Gastrocnemius medialis (tissue), 4 donors: ENCODE measurements around the gene PIK3C2B. TPM values are rescaled to one million over a fixed set of nuclear protein-coding genes. Genes with fewer than 3 reads are reported as not detected.

Experiments used
- ATAC-seq, 2 donors: fragments of 150-250 bp; one replicate each; pipeline ENCODE4 v1.9.1; 2016
- DNase-seq, 2 donors: peaks; one replicate each; pipeline ENCODE4 v3.0.0-alpha.2; 2019
- H3K27ac ChIP-seq, 4 donors: fragments of 200-600 bp; sonication (generic); 1 replicate in 1 of 4; 2 replicates in 3 of 4; pipeline ENCODE4 v1.5.1; 2016 to 2018; ENCODE audit warnings: mild to moderate bottlenecking in 2 of 4, moderate library complexity in 1 of 4
- H3K27me3 ChIP-seq, 3 donors: fragments of 200-600 bp; sonication (generic) in 2 of 3; 1 replicate in 1 of 3; 2 replicates in 2 of 3; pipeline versions ENCODE4 v1.5.1 to v1.6.0; 2016 to 2019; ENCODE audit warnings: mild to moderate bottlenecking in 1 of 3, moderate library complexity in 1 of 3
- H3K36me3 ChIP-seq, 2 donors: fragments of 200-600 bp; sonication (generic) in 1 of 2; one replicate each; pipeline ENCODE4 v1.5.1; 2017 to 2018
- H3K4me1 ChIP-seq, 2 donors: fragments of 200-600 bp; sonication (generic) in 1 of 2; one replicate each; pipeline ENCODE4 v1.5.1; 2016 to 2017; ENCODE audit warnings: mild to moderate bottlenecking in 2 of 2
- H3K4me3 ChIP-seq, 4 donors: fragments of 200-600 bp; sonication (generic) in 3 of 4; 1 replicate in 1 of 4; 2 replicates in 3 of 4; pipeline ENCODE4 v1.5.1; 2016 to 2019; ENCODE audit warnings: mild to moderate bottlenecking in 2 of 4
- H3K9me3 ChIP-seq, 3 donors: fragments of 200-600 bp; sonication (generic) in 2 of 3; 1 replicate in 1 of 3; 2 replicates in 2 of 3; pipeline ENCODE4 v1.5.1; 2016 to 2019
- CTCF ChIP-seq, 5 experiments: fragments of 450-650 bp in 3 of 5; fragments of 200-600 bp in 2 of 5; sonication (generic) in 2 of 5; IDR thresholded peaks in 4 of 5; conservative IDR thresholded peaks in 1 of 5; 1 replicate in 4 of 5; 2 replicates in 1 of 5; pipeline ENCODE4 v1.5.1; 2016 to 2019; ENCODE audit warnings: antibody characterized with exemption in 5 of 5, mild to moderate bottlenecking in 3 of 5, moderate library complexity in 3 of 5
- POLR2A ChIP-seq, 2 donors: fragments of 450-650 bp; IDR thresholded peaks; one replicate each; pipeline ENCODE4 v1.6.1; 2017; ENCODE audit warnings: antibody characterized with exemption in 2 of 2, mild to moderate bottlenecking in 2 of 2, moderate library complexity in 2 of 2
- in situ Hi-C, 4 donors: fragments of 200-750 bp; cut with MboI; loops; one replicate each; pipeline versions ENCODE4 v1.15.0 to v1.8.0; 2017; ENCODE audit warnings: low sequenced_read_pairs in 4 of 4
- intact Hi-C: fragments of 100-400 bp; cut with DNase I; formaldehyde crosslinking; loops from one replicate; pipeline ENCODE4 v1.15.1; 2023; ENCODE audit warnings: low total_unique reads
- total RNA-seq, 4 donors: library from RNA; depleted of rRNA; stranded (reverse); fragments of >200 nt; gene quantifications; one replicate each; pipeline versions ENCODE4 v1.1.0 to v1.2.3, GENCODE V29; 2016

PIK3C2B gene
- total RNA-seq, 4 donors from 2014 or later, result 2.8 to 6.0 (median 3.8) TPM

- no peaks in the 10 kb centered on the region for H3K9me3 ChIP-seq
- H3K27ac ChIP-seq, result no peak overlapping the region
- intact Hi-C loops (no loop called here), in situ Hi-C loops (loop anchor here in 1 of 4 donors (25.0 kb wide), 1 partner anchor 719 kb away; no protein-coding TSS in a partner anchor)
- no peak for ATAC-seq
- no peak for DNase-seq
- H3K36me3 ChIP-seq, result peaks cover 0 to 83% of the 10 kb centered on the region in 2 donors
- H3K4me1 ChIP-seq, result no peaks in the 10 kb centered on the region
- no peaks in the 10 kb centered on the region for H3K27me3 ChIP-seq
- H3K4me3 ChIP-seq, result no peak overlapping the region
- no peak for TF ChIP-seq POLR2A (IDR thresholded peaks at IDR 0.05)
- no peak for TF ChIP-seq CTCF (IDR thresholded peaks at IDR 0.05 in 4 of 5, conservative IDR thresholded peaks at IDR 0.05 in 1 of 5)
Observed at GRCh38 chr1:204530932-204531331, 36.3 kb upstream of the PIK3C2B start.

GRCh38 chr1:204529371-204529895 lies 34.8 kb upstream of the PIK3C2B start:
- intact Hi-C loops, result no loop called here
- DNase-seq, result no peak
- TF ChIP-seq CTCF (IDR thresholded peaks at IDR 0.05 in 4 of 5, conservative IDR thresholded peaks at IDR 0.05 in 1 of 5), result no peak
- no peak for TF ChIP-seq POLR2A (IDR thresholded peaks at IDR 0.05)
- H3K27ac ChIP-seq, result no peak overlapping the region
- H3K27me3 ChIP-seq, result no peaks in the 10 kb centered on the region
- H3K4me1 ChIP-seq, result no peaks in the 10 kb centered on the region
- in situ Hi-C loops, result loop anchor here in 1 of 4 donors (25.0 kb wide), 1 partner anchor 717 kb away; no protein-coding TSS in a partner anchor
- H3K36me3 ChIP-seq, result peaks cover 0 to 75% of the 10 kb centered on the region in 2 donors
- H3K9me3 ChIP-seq, result no peaks in the 10 kb centered on the region
- no peak for ATAC-seq
- H3K4me3 ChIP-seq, result no peak overlapping the region

- Histone ChIP-seq H3K4me1 (no peaks in the 10 kb centered on the region), H3K27ac (peak overlapping the region in 3 of 4 donors; percentile 33 to 40 (median 36)), H3K36me3 (peaks cover 0 to 72% of the 10 kb centered on the region in 2 donors), H3K4me3 (no peak overlapping the region), H3K27me3 (no peaks in the 10 kb centered on the region), H3K9me3 (no peaks in the 10 kb centered on the region)
- intact Hi-C loops, result no loop called here
- in situ Hi-C loops, result loop anchor here in 1 of 4 donors (25.0 kb wide), 1 partner anchor 716 kb away; no protein-coding TSS in a partner anchor
- no peak for DNase-seq
- TF ChIP-seq POLR2A (IDR thresholded peaks at IDR 0.05) (no peak), CTCF (IDR thresholded peaks at IDR 0.05 in 4 of 5, conservative IDR thresholded peaks at IDR 0.05 in 1 of 5) (no peak)
- ATAC-seq, result no peak
Observed at GRCh38 chr1:204528677-204529076, 34.1 kb upstream of the PIK3C2B start.

GRCh38 chr1:204528241-204528640 lies 33.6 kb upstream of the PIK3C2B start:
- Histone ChIP-seq H3K4me1 (no peaks in the 10 kb centered on the region), H3K36me3 (peaks cover 0 to 72% of the 10 kb centered on the region in 2 donors), H3K27ac (peak overlapping the region; percentile 31 to 40 (median 34)), H3K4me3 (no peak overlapping the region), H3K27me3 (no peaks in the 10 kb centered on the region), H3K9me3 (no peaks in the 10 kb centered on the region)
- TF ChIP-seq POLR2A (IDR thresholded peaks at IDR 0.05) (no peak), CTCF (IDR thresholded peaks at IDR 0.05 in 4 of 5, conservative IDR thresholded peaks at IDR 0.05 in 1 of 5) (no peak)
- in situ Hi-C loops (loop anchor here in 1 of 4 donors (25.0 kb wide), 1 partner anchor 716 kb away; no protein-coding TSS in a partner anchor), intact Hi-C loops (no loop called here)
- ATAC-seq, result peak; percentile 85
- DNase-seq, result peak; percentile 32 to 65
